Psoas muscle (tissue), 8 donors: ENCODE measurements around the gene ACER3. TPM values are rescaled to one million over a fixed set of nuclear protein-coding genes. Genes with fewer than 3 reads are reported as not detected.
"Not testable (repeated sequence)": the region's sequence is repeated elsewhere in the genome, so short reads cannot be mapped to it uniquely, and the experiment has no call there.

Source experiments
- ATAC-seq, 4 donors: fragments of 200-7000 bp; cut with Tn5 transposase; one replicate each; pipeline ENCODE4 v1.9.1; 2020; ENCODE audit warnings: moderate library complexity in 3 of 4, mild to moderate bottlenecking in 2 of 4
- DNase-seq, 2 donors: peaks; one replicate each; pipeline ENCODE4 v3.0.0-alpha.2; 2020
- H3K27ac ChIP-seq: fragments of 200-600 bp; one replicate; pipeline ENCODE4 v1.8.0; 2022
- H3K27me3 ChIP-seq, 3 donors: fragments of 200-600 bp in 1 of 3; one replicate each; pipeline versions ENCODE4 v1.6.1 to v1.8.0; 2013 to 2022; ENCODE audit warnings: low read length in 2 of 3, mild to moderate bottlenecking in 2 of 3, moderate library complexity in 1 of 3; ENCODE audit not compliant: insufficient read depth in 3 of 3
- H3K36me3 ChIP-seq, 2 donors: fragments of 200-600 bp in 1 of 2; one replicate each; pipeline versions ENCODE4 v1.6.1 to v1.8.0; 2013 to 2022; ENCODE audit warnings: low read depth in 1 of 2, mild to moderate bottlenecking in 1 of 2, moderate library complexity in 1 of 2; ENCODE audit not compliant: insufficient read depth in 1 of 2
- H3K4me1 ChIP-seq: fragments of 200-600 bp; one replicate; pipeline ENCODE4 v1.8.0; 2022
- H3K4me3 ChIP-seq: fragments of 200-600 bp; one replicate; pipeline ENCODE4 v1.8.0; 2022; ENCODE audit warnings: mild to moderate bottlenecking
- H3K9me3 ChIP-seq: fragments of 200-600 bp; one replicate; pipeline ENCODE4 v1.8.0; 2022
- WGBS, 3 donors: extraction: QIAGEN DNeasy Blood & Tissue Kit; methylation state at CpG; one replicate each; pipeline versions ENCODE4 v1.1.6 to v1.1.7; 2013; 5-methylcytosine and 5-hydroxymethylcytosine counted together
- intact Hi-C, 2 donors: fragments of 100-400 bp; cut with DNase I; formaldehyde crosslinking; loops; one replicate each; pipeline versions ENCODE4 v1.11.0 to v1.14.2; 2022
- polyA plus RNA-seq, 3 donors: library from polyadenylated mRNA; stranded (reverse); fragments of 200-250 nt; gene quantifications; one replicate each; pipeline ENCODE4 v1.2.3, GENCODE V29; 2013
- total RNA-seq, 4 donors: library from RNA; stranded (reverse); fragmentation: NEBNext Ultra II Directional in 2 of 4; extraction: Animal tissue kit (Norgen Biotek cat#: 25700) in 2 of 4; gene quantifications; one replicate each; pipeline versions ENCODE4 v1.2.1 to v1.2.4, GENCODE V29; 2021 to 2023
- TF ChIP-seq, protein P1 (sequence below): fragments of 200-600 bp; IDR thresholded peaks from one replicate; pipeline ENCODE4 v1.8.0; 2022; ENCODE audit warnings: antibody characterized with exemption
- donor health status: healthy with polysubstance abuse.
- donor health status: DM: no; HTN: no; CAD: no; lungs with moderate emphysema.
- donor health status: Bipolar disorder and iron deficiency.
- donor health status: healthy.
- donor health status: DM: yes; HTN: yes; CAD: no.
- donor health status: DM: no; HTN: no; CAD: no.
- donor health status: DM: no; HTN: no; CAD: no.
- donor health status: DM: yes; HTN: yes; CAD: no.

Gene ACER3
- total and polyA plus RNA-seq, 7 donors, result 0.76 to 6.3 (median 3.4) TPM

DNA sequence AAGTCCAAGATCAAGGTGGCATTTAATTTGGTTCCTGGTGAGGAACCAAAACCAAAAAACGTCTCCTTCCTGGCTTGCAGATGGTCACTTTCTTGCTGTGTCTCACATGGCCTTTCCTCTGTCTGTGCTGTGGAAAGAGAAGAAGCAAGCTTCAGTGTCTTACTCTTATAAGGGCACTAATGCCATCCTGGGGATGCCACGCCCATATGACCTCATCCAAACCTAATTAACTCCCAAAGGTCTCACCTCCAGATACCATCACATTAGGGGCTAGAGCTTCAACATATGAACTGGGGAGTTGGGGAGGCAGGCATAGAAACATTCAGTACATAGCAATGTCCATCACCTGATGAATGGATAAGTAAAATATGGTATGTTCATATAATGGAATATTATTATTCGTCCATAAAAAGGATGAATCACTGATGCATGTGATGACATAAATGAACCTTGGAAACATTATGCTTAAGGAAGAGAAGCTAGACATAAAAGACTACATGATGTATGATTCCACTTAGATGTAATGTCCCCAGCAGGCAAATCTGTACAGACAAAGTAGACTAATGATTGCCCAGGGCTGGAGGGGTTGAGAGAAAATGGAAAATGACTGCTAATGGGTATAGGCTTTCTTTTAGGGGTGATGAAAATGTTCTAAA lies 94.9 kb downstream of the ACER3 start:
- H3K4me1 ChIP-seq, result no peaks in the 10 kb centered on the region
- intact Hi-C loops, result no loop called here
- no peak overlapping the region for H3K4me3 ChIP-seq
- DNase-seq (no peak), ATAC-seq (no peak)
- H3K36me3 ChIP-seq, result no peaks in the 10 kb centered on the region
- no peak overlapping the region for H3K27ac ChIP-seq
- no peaks in the 10 kb centered on the region for H3K9me3 ChIP-seq
- no peaks in the 10 kb centered on the region for H3K27me3 ChIP-seq
- TF ChIP-seq, protein P1, sequence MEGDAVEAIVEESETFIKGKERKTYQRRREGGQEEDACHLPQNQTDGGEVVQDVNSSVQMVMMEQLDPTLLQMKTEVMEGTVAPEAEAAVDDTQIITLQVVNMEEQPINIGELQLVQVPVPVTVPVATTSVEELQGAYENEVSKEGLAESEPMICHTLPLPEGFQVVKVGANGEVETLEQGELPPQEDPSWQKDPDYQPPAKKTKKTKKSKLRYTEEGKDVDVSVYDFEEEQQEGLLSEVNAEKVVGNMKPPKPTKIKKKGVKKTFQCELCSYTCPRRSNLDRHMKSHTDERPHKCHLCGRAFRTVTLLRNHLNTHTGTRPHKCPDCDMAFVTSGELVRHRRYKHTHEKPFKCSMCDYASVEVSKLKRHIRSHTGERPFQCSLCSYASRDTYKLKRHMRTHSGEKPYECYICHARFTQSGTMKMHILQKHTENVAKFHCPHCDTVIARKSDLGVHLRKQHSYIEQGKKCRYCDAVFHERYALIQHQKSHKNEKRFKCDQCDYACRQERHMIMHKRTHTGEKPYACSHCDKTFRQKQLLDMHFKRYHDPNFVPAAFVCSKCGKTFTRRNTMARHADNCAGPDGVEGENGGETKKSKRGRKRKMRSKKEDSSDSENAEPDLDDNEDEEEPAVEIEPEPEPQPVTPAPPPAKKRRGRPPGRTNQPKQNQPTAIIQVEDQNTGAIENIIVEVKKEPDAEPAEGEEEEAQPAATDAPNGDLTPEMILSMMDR, result no peak
- WGBS, 3 donors, result 88 to 92% (median 88%) methylated on average over 3 of the region's 3 CpGs

DNA sequence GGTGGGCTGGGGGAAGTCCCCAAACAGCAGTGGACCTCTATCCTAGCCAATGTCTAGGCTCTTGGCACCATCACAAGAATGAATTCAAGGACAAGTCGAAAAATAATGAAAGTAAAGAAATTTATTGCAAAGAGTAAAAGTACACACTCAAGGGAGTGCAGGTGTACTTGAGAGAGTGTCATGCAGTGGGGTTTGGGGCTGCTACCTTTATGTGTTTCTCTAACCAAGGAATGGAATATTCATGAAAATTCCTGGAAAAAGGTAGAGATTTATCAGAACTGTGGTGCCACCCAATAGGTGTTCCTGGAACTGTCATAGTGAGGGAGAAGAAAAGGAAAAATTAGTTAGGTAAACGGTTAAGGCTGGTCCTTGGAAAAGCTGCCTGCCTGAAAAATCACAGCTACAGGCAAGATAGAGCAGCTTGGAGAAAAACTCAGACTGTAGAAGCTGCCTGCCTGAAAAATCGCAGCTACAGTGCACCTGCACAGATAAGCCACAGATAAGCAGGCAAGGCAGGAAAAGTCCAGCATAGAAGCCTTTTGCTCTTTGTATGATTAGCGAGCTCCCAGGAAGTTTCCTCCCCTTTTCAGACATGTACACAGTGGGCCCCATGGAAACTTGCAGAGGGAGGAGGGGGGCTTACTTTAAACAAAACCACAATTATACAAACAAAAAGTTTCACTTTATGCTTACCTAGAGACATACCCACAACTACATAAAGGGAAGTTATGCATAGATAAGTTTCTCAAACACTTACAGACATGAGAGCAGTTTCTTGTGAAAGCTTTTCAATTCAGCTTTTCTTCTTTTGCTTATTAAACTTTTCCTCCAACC lies 102.1 kb downstream of the ACER3 start:
- Histone ChIP-seq H3K4me3 (no peak overlapping the region), H3K27me3 (no peaks in the 10 kb centered on the region), H3K36me3 (peaks cover 0 to 4% of the 10 kb centered on the region in 2 donors), H3K4me1 (no peaks in the 10 kb centered on the region), H3K9me3 (no peaks in the 10 kb centered on the region), H3K27ac (no peak overlapping the region)
- intact Hi-C loops, result no loop called here
- no peak for ATAC-seq
- TF ChIP-seq, protein P1, result no peak
- 69 to 85% (median 79%) methylated on average over 4 of the region's 4 CpGs for WGBS, 3 donors
- DNase-seq, result no peak

DNA sequence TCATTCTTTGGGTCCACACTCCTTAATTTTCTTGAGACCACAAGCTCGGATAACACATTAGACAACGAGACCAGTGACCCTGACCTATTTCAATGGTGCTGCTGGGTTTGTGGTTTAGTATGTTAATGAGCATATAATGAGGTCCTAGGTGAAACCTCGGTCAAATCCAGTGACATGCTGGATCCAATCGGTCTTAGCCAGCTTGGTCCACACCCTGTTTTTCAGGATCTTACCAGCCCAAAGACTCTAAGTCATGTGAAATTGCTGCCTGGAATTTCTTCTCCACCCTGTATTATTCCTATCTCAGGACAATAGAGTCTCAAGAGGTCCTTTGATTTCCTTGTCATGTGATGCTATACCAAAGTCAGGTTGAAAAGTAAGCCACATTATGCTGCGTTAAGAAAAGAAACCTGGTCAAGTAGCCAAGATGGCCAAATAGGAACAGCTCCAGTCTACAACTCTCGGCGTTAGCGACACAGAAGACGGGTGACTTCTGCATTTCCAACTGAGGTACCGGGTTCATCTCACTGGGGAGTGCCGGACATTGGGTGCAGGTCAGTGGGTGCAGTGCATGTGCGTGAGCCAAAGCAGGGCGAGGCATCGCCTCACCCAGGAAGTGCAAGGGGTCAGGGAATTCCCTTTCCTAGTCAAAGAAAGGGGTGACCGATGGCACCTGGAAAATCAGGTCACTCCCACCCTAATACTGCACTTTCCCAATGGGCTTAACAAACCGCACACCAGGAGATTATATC lies 102.9 kb downstream of the ACER3 start:
- H3K27me3 ChIP-seq, DNase-seq, H3K27ac ChIP-seq, H3K4me3 ChIP-seq, H3K4me1 ChIP-seq, H3K36me3 ChIP-seq, ATAC-seq, intact Hi-C loops, H3K9me3 ChIP-seq: not testable (repeated sequence)
- 92 to 95% (median 94%) methylated on average over 16 of the region's 16 CpGs for WGBS, 3 donors

DNA sequence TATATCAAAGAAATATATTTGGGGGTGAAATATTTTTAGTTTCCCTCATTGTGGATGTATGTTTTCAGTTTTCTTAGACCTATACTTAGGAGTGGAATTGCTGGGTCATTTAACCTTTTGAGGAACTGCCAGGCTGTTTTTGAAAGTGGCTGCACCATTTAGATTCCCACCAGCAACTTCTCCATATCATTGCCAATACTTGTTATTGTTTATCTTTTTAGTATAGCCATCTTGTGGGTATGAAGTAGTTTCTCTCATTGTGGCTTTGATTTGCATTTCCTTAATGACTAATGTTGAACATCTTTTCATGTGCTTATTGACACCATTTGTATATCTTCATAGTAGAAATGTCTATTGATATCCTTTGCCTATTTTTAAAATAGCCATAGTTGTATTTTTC lies 111.3 kb downstream of the ACER3 start:
- no peak for DNase-seq
- no peak for ATAC-seq
- TF ChIP-seq, protein P1, result no peak
- no peaks in the 10 kb centered on the region for H3K36me3 ChIP-seq
- no peaks in the 10 kb centered on the region for H3K4me1 ChIP-seq
- intact Hi-C loops, result no loop called here
- no peak overlapping the region for H3K27ac ChIP-seq
- H3K27me3 ChIP-seq, result no peaks in the 10 kb centered on the region
- peaks cover 6% of the 10 kb centered on the region for H3K9me3 ChIP-seq
- H3K4me3 ChIP-seq, result no peak overlapping the region
